ENCODE data around the gene RAB31. TPM values are rescaled to one million over a fixed set of nuclear protein-coding genes. Genes with fewer than 3 reads are reported as not detected.
"Not testable (repeated sequence)": the region's sequence is repeated elsewhere in the genome, so short reads cannot be mapped to it uniquely, and the experiment has no call there.

The RAB31 gene
- total and polyA plus RNA-seq, 12 donors = 46.6 to 365 (median 136) TPM

DNA sequence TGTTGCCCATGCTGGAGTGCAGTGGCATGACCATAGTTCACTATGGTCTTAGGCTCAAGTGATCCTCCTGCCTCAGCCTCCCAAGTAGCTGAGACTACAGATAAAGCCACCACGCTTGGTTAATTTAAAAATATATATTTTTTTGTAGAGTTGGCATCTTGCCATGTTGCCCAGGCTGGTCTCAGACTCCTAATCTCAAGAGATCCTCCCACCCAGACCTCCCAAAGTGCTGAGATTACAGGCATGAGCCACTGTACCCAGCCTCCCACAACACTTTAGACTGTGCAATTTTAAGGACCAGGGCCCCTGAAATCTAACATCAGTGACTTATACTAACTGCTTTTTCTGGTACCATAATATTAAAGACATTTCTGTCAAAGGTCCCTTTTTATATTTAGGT, 182.9 kb downstream of the RAB31 start:
- H3K27me3 ChIP-seq = no peaks in the 10 kb centered on the region
- H3K4me1 ChIP-seq (replicated peaks in 1 of 2) = no peaks in the 10 kb centered on the region
- no peaks in the 10 kb centered on the region for H3K36me3 ChIP-seq (replicated peaks in 1 of 2)
- TF ChIP-seq, protein P1, sequence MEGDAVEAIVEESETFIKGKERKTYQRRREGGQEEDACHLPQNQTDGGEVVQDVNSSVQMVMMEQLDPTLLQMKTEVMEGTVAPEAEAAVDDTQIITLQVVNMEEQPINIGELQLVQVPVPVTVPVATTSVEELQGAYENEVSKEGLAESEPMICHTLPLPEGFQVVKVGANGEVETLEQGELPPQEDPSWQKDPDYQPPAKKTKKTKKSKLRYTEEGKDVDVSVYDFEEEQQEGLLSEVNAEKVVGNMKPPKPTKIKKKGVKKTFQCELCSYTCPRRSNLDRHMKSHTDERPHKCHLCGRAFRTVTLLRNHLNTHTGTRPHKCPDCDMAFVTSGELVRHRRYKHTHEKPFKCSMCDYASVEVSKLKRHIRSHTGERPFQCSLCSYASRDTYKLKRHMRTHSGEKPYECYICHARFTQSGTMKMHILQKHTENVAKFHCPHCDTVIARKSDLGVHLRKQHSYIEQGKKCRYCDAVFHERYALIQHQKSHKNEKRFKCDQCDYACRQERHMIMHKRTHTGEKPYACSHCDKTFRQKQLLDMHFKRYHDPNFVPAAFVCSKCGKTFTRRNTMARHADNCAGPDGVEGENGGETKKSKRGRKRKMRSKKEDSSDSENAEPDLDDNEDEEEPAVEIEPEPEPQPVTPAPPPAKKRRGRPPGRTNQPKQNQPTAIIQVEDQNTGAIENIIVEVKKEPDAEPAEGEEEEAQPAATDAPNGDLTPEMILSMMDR (IDR thresholded peaks at IDR 0.05) = no peak
- no peak for TF ChIP-seq POLR2A (IDR thresholded peaks at IDR 0.05)
- intact Hi-C loops (cut with DNase I) = no loop called here
- DNase-seq = no peak
- H3K9me3 ChIP-seq (replicated peaks in 1 of 3) = no peaks in the 10 kb centered on the region
- WGBS, 4 donors = 83 to 88% (median 86%) methylated on average over 1 of the region's 1 CpG
- H3K4me3 ChIP-seq = no peak overlapping the region
- no peak overlapping the region for H3K27ac ChIP-seq

DNA sequence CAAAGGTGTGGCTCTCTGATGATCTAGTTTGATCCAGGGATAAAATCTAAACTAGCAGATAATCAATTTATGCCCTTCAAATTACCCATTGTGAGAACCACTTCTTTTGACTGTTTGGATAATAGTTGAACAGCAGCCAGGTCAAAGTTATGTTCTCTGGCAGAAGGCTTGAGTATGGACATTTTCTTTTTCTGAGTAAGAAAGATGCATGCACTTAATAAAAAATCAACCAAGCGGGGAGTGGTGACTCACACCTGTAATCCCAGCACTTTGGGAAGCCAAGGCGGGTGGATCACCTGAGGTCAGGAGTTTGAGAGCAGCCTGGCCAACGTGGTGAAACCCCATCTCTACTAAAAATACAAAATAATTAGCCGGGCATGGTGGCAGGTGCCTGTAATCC, 183.4 kb downstream of the RAB31 start:
- H3K4me1 ChIP-seq (replicated peaks in 1 of 2) = not testable (repeated sequence)
- WGBS, 4 donors = 81 to 86% (median 83%) methylated on average over 4 of the region's 4 CpGs

DNA sequence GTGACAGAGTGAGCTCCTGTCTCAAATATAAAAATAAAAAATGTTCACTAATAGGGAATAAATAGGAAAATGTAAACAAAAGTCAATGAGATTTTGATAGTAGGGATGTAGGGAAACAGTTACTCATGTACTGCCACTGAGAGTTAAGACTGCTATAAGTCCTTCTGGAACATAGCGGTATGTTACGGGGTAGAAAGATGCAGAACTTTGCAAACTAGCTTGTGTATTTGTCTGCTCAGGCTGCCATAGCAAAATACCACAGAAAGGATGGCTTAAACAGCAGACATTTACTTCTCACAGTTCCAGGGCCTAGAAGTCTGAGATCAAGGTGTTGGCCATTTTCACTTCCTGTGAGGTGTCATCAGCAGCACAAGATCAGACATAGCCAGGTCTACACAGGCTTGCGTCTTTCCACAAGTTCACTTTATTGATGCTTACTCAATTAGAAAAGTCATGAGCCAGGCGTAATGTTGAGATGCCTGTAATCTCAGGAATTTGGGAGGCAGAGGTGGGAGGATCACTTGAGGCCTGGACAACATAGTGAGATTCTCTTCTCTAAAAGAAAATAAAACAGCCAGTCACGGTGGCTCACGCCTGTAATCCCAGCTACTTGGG, 186.5 kb downstream of the RAB31 start:
- intact Hi-C loops (cut with DNase I) = no loop called here
- Histone ChIP-seq H3K27me3 (no peaks in the 10 kb centered on the region), H3K27ac (no peak overlapping the region), H3K4me1 (replicated peaks in 1 of 2) (peaks cover 5 to 13% of the 10 kb centered on the region in 2 donors), H3K9me3 (replicated peaks in 1 of 3) (no peaks in the 10 kb centered on the region), H3K4me3 (no peak overlapping the region), H3K36me3 (replicated peaks in 1 of 2) (no peaks in the 10 kb centered on the region)
- DNase-seq = no peak
- 91 to 98% (median 95%) methylated on average over 6 of the region's 6 CpGs for WGBS, 4 donors
- TF ChIP-seq, protein P1 (IDR thresholded peaks at IDR 0.05) = no peak
- no peak for TF ChIP-seq POLR2A (IDR thresholded peaks at IDR 0.05)

More for the DNA sequence above, 183.4 kb downstream of the RAB31 start:
- DNase-seq; H3K9me3 ChIP-seq (replicated peaks in 1 of 3); H3K27me3 ChIP-seq; H3K36me3 ChIP-seq (replicated peaks in 1 of 2); H3K27ac ChIP-seq; intact Hi-C loops (cut with DNase I); H3K4me3 ChIP-seq: not testable (repeated sequence)

DNA sequence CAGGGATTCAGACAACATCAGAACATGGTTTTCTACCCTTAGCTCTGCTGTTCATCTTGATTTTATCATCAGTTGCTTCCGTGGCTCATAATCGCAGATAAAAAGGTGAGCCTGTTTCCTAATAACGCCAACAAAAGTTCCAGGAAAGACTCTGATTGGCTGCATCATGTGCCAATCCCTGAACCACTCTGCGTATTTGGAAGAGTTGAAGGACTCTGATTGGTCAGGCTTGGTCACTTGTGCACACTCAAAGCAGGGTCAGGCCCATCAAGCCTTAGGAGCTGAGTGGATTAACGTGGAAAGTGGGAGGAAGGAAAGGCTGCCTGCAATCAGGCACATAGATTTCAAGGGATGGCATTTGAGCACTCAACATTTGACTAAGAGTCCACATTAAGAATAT, 189.0 kb downstream of the RAB31 start:
- DNase-seq = no peak
- H3K27ac ChIP-seq = no peak overlapping the region
- WGBS, 4 donors = 91 to 98% (median 95%) methylated on average over 5 of the region's 5 CpGs
- no peaks in the 10 kb centered on the region for H3K9me3 ChIP-seq (replicated peaks in 1 of 3)
- H3K36me3 ChIP-seq (replicated peaks in 1 of 2) = no peaks in the 10 kb centered on the region
- H3K4me3 ChIP-seq = no peak overlapping the region
- TF ChIP-seq, protein P1 (IDR thresholded peaks at IDR 0.05) = no peak
- TF ChIP-seq POLR2A (IDR thresholded peaks at IDR 0.05) = no peak
- intact Hi-C loops (cut with DNase I) = no loop called here
- H3K4me1 ChIP-seq (replicated peaks in 1 of 2) = peaks cover 6 to 15% of the 10 kb centered on the region in 2 donors
- no peaks in the 10 kb centered on the region for H3K27me3 ChIP-seq

DNA sequence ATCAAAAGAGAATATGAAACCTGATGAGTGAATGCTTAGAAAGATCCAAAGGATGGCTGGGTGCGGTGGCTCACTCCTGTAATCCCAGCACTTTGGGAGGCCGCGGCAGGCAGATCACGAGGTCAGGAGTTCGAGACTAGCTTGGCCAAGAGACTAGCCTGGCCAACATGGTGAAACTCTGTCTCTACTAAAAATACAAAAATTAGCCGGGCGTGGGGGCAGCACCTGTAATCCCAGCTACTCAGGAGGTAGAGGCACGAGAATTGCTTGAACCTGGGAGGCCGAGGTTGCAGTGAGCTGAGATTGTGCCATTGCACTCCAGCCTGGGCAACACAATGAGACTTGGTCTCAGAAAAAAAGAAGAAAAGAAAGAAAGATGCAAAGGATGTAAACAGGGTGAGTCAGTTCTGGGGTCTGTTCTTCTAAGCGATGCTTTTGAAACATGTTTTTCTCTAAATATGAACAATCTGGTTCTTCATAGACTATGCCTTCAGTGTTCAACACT, 189.7 kb downstream of the RAB31 start:
- intact Hi-C loops (cut with DNase I); H3K27ac ChIP-seq; H3K4me3 ChIP-seq; H3K9me3 ChIP-seq (replicated peaks in 1 of 3); DNase-seq; H3K27me3 ChIP-seq; H3K36me3 ChIP-seq (replicated peaks in 1 of 2): not testable (repeated sequence)
- 95 to 97% (median 97%) methylated on average over 10 of the region's 10 CpGs for WGBS, 4 donors
- peaks cover 6 to 15% of the 10 kb centered on the region in 2 donors for H3K4me1 ChIP-seq (replicated peaks in 1 of 2)
